Natural killer cell (primary cell): ENCODE measurements around the gene TXNRD3. TPM values are rescaled to one million over a fixed set of nuclear protein-coding genes. Genes with fewer than 3 reads are reported as not detected.
"Not testable (repeated sequence)": the region's sequence is repeated elsewhere in the genome, so short reads cannot be mapped to it uniquely, and the experiment has no call there.

Experiments used
- ATAC-seq, 3 donors: fragments of 150-1000 bp in 2 of 3; fragments of 200-7000 bp in 1 of 3; cut with Tn5 transposase; 1 replicate in 1 of 3; 2 replicates in 2 of 3; pipeline ENCODE4 v1.10.0; 2021; ENCODE audit warnings: mild to moderate bottlenecking in 2 of 3, moderate library complexity in 2 of 3
- DNase-seq, 2 donors: peaks; one replicate each; pipeline versions ENCODE4 v3.0.0 to v3.0.0-alpha.2; 2013 to 2021; ENCODE audit warnings: mixed read lengths in 1 of 2
- H3K27ac ChIP-seq: one replicate; pipeline ENCODE4 v1.5.1; 2013; ENCODE audit warnings: mild to moderate bottlenecking, low read length
- H3K27me3 ChIP-seq: one replicate; pipeline ENCODE4 v1.6.1; 2013; ENCODE audit warnings: low read length; ENCODE audit not compliant: control insufficient read depth, insufficient read depth
- H3K36me3 ChIP-seq: one replicate; pipeline ENCODE4 v1.6.1; 2013; ENCODE audit warnings: low read length; ENCODE audit not compliant: control insufficient read depth, insufficient read depth
- H3K4me1 ChIP-seq: one replicate; pipeline ENCODE4 v1.6.1; 2013; ENCODE audit warnings: low read length; ENCODE audit not compliant: control insufficient read depth, insufficient read depth
- H3K4me3 ChIP-seq: one replicate; pipeline ENCODE4 v1.5.1; 2013; ENCODE audit warnings: low read length
- H3K9me3 ChIP-seq: one replicate; pipeline ENCODE4 v1.6.1; 2013; ENCODE audit warnings: low read length; ENCODE audit not compliant: control insufficient read depth, insufficient read depth
- H3K27ac Mint-ChIP-seq, 2 donors: one replicate each; pipeline ENCODE4 v1.8.0; 2022; ENCODE audit warnings: mild to moderate bottlenecking in 2 of 2, mixed read lengths in 2 of 2, moderate library complexity in 1 of 2
- H3K27me3 Mint-ChIP-seq, 2 donors: one replicate each; pipeline ENCODE4 v1.8.0; 2022; ENCODE audit warnings: low read depth in 2 of 2, mixed read lengths in 2 of 2
- H3K36me3 Mint-ChIP-seq: one replicate; pipeline ENCODE4 v1.8.0; 2022; ENCODE audit warnings: mixed read lengths
- H3K4me1 Mint-ChIP-seq, 2 donors: one replicate each; pipeline ENCODE4 v1.8.0; 2022; ENCODE audit warnings: mixed read lengths in 2 of 2
- H3K4me3 Mint-ChIP-seq: one replicate; pipeline ENCODE4 v1.8.0; 2022; ENCODE audit warnings: mild to moderate bottlenecking, moderate library complexity, mixed read lengths
- H3K9me3 Mint-ChIP-seq, 2 donors: one replicate each; pipeline ENCODE4 v1.8.0; 2022; ENCODE audit warnings: mixed read lengths in 2 of 2
- WGBS: methylation state at CpG from one replicate; pipeline ENCODE4 v1.1.7; 2013; ENCODE audit warnings: missing lambda C conversion rate; ENCODE audit not compliant: insufficient coverage; 5-methylcytosine and 5-hydroxymethylcytosine counted together
- intact Hi-C: fragments of 100-400 bp; cut with micrococcal nuclease; formaldehyde crosslinking; loops from one replicate; pipeline ENCODE4 v1.14.2; 2022
- total RNA-seq, 4 donors: library from RNA; stranded (reverse); fragments of 120-200 nt in 1 of 4; gene quantifications; one replicate each; pipeline versions ENCODE4 v1.2.3 to v1.2.4, GENCODE V29; 2013 to 2022
- TF ChIP-seq, protein P1 (sequence below): fragments of 200-600 bp; IDR thresholded peaks from one replicate; pipeline ENCODE4 v1.8.0; 2022; ENCODE audit warnings: antibody characterized with exemption

Gene TXNRD3
- total RNA-seq, 3 donors from 2014 or later (not counting 1 experiment from before 2014, with no cell fraction given) = 0.77 to 1.1 (median 0.80) TPM

- H3K36me3 ChIP-seq = no peaks in the 10 kb centered on the region
- peaks cover 0 to 2% of the 10 kb centered on the region in 2 donors for H3K27me3 Mint-ChIP-seq
- H3K27ac Mint-ChIP-seq = peak overlapping the region; percentile 84 to 87
- peak; percentile 95 to 97 (median 96) for ATAC-seq
- peak; percentile 49 to 54 for DNase-seq
- no peaks in the 10 kb centered on the region for H3K9me3 Mint-ChIP-seq
- 32% methylated on average over 9 of the region's 11 CpGs for WGBS
- no peaks in the 10 kb centered on the region for H3K27me3 ChIP-seq
- H3K36me3 Mint-ChIP-seq = no peaks in the 10 kb centered on the region
- intact Hi-C loops = no loop called here
- peak overlapping the region; percentile 73 for H3K27ac ChIP-seq
- no peak overlapping the region for H3K4me3 ChIP-seq
- peaks cover 44 to 45% of the 10 kb centered on the region in 2 donors for H3K4me1 Mint-ChIP-seq
- TF ChIP-seq, protein P1, sequence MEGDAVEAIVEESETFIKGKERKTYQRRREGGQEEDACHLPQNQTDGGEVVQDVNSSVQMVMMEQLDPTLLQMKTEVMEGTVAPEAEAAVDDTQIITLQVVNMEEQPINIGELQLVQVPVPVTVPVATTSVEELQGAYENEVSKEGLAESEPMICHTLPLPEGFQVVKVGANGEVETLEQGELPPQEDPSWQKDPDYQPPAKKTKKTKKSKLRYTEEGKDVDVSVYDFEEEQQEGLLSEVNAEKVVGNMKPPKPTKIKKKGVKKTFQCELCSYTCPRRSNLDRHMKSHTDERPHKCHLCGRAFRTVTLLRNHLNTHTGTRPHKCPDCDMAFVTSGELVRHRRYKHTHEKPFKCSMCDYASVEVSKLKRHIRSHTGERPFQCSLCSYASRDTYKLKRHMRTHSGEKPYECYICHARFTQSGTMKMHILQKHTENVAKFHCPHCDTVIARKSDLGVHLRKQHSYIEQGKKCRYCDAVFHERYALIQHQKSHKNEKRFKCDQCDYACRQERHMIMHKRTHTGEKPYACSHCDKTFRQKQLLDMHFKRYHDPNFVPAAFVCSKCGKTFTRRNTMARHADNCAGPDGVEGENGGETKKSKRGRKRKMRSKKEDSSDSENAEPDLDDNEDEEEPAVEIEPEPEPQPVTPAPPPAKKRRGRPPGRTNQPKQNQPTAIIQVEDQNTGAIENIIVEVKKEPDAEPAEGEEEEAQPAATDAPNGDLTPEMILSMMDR = no peak
- H3K4me1 ChIP-seq = peaks cover 21% of the 10 kb centered on the region
- H3K9me3 ChIP-seq = no peaks in the 10 kb centered on the region
- peak overlapping the region; percentile 67 for H3K4me3 Mint-ChIP-seq
These were observed 47.6 kb downstream of the TXNRD3 start for GRCh38 chr3:126607214-126607908.

GRCh38 chr3:126606001-126606400, 48.9 kb downstream of the TXNRD3 start:
- 95% methylated on average over 2 of the region's 3 CpGs for WGBS
- Histone ChIP-seq H3K4me3 (no peak overlapping the region), H3K27ac (no peak overlapping the region), H3K36me3 (no peaks in the 10 kb centered on the region), H3K27me3 (no peaks in the 10 kb centered on the region), H3K4me1 (peaks cover 11% of the 10 kb centered on the region), H3K9me3 (no peaks in the 10 kb centered on the region)
- Mint-ChIP-seq H3K9me3 (no peaks in the 10 kb centered on the region), H3K27ac (no peak overlapping the region), H3K27me3 (peaks cover 6 to 7% of the 10 kb centered on the region in 2 donors), H3K36me3 (no peaks in the 10 kb centered on the region), H3K4me3 (no peak overlapping the region), H3K4me1 (peaks cover 33 to 36% of the 10 kb centered on the region in 2 donors)
- ATAC-seq = no peak
- TF ChIP-seq, protein P1 = no peak
- intact Hi-C loops = no loop called here
- DNase-seq = no peak

- H3K27me3 ChIP-seq = no peaks in the 10 kb centered on the region
- TF ChIP-seq, protein P1 = no peak
- Mint-ChIP-seq H3K9me3 (no peaks in the 10 kb centered on the region), H3K27ac (no peak overlapping the region), H3K4me1 (peaks cover 25 to 28% of the 10 kb centered on the region in 2 donors), H3K27me3 (peaks cover 11 to 17% of the 10 kb centered on the region in 2 donors), H3K36me3 (no peaks in the 10 kb centered on the region), H3K4me3 (no peak overlapping the region)
- intact Hi-C loops = no loop called here
- no peak overlapping the region for H3K27ac ChIP-seq
- H3K36me3 ChIP-seq = no peaks in the 10 kb centered on the region
- ATAC-seq (no peak), DNase-seq (no peak)
- no peak overlapping the region for H3K4me3 ChIP-seq
- WGBS = 89% methylated on average over 6 of the region's 6 CpGs
- H3K4me1 ChIP-seq = peaks cover 16% of the 10 kb centered on the region
- H3K9me3 ChIP-seq = no peaks in the 10 kb centered on the region
These were observed 50.2 kb downstream of the TXNRD3 start for GRCh38 chr3:126604691-126605090.

- Histone ChIP-seq H3K27ac (no peak overlapping the region), H3K9me3 (no peaks in the 10 kb centered on the region), H3K4me3 (no peak overlapping the region), H3K4me1 (peaks cover 6% of the 10 kb centered on the region), H3K36me3 (no peaks in the 10 kb centered on the region), H3K27me3 (no peaks in the 10 kb centered on the region)
- no peaks in the 10 kb centered on the region for H3K9me3 Mint-ChIP-seq
- intact Hi-C loops = no loop called here
- WGBS = 71% methylated on average over 1 of the region's 1 CpG
- no peak overlapping the region for H3K27ac Mint-ChIP-seq
- no peaks in the 10 kb centered on the region for H3K36me3 Mint-ChIP-seq
- H3K27me3 Mint-ChIP-seq = peaks cover 15 to 17% of the 10 kb centered on the region in 2 donors
- H3K4me1 Mint-ChIP-seq = no peaks in the 10 kb centered on the region
- TF ChIP-seq, protein P1 = no peak
- ATAC-seq (no peak), DNase-seq (no peak)
- no peak overlapping the region for H3K4me3 Mint-ChIP-seq
These were observed 55.8 kb downstream of the TXNRD3 start for GRCh38 chr3:126599101-126599500.

GRCh38 chr3:126595479-126595878, 59.4 kb downstream of the TXNRD3 start:
- H3K9me3 ChIP-seq, H3K4me3 Mint-ChIP-seq, H3K4me1 ChIP-seq, H3K27ac Mint-ChIP-seq, DNase-seq, H3K4me1 Mint-ChIP-seq, H3K9me3 Mint-ChIP-seq, intact Hi-C loops, H3K27ac ChIP-seq, ATAC-seq, H3K4me3 ChIP-seq, H3K36me3 ChIP-seq, H3K36me3 Mint-ChIP-seq, H3K27me3 ChIP-seq: not testable (repeated sequence)
- H3K27me3 Mint-ChIP-seq = peaks cover 6 to 13% of the 10 kb centered on the region in 2 donors
- 90% methylated on average over 4 of the region's 4 CpGs for WGBS
